Astrocyte of the hippocampus (primary cell): Measurements from ENCODE around the gene CNIH2.

ENCODE experiments used
- DNase-seq: peaks from one replicate; pipeline ENCODE4 v3.0.0; 2011; ENCODE audit warnings: low read depth, low spot score

Gene CNIH2

GRCh38 chr11:66329165-66329673 is 51.2 kb downstream of the CNIH2 start:
- no peak for DNase-seq

- DNase-seq: no peak
These were observed 53.0 kb downstream of the CNIH2 start for GRCh38 chr11:66330931-66331330.

- DNase-seq: no peak
These were observed 53.8 kb downstream of the CNIH2 start for GRCh38 chr11:66331542-66332370.

GRCh38 chr11:66332371-66333219 is 54.6 kb downstream of the CNIH2 start:
- DNase-seq: no peak

GRCh38 chr11:66333220-66333877 is 55.4 kb downstream of the CNIH2 start:
- no peak for DNase-seq
